GM08714 (cell line): Measurements from ENCODE around the gene EPX.
"Not testable (repeated sequence)": the region's sequence is repeated elsewhere in the genome, so short reads cannot be mapped to it uniquely, and the experiment has no call there.

Experiments used
- H3K4me3 ChIP-seq: fragments of 200-500 bp; sonication (Bioruptor generic); 2 replicates; pipeline ENCODE4 v1.5.1; 2014; ENCODE audit warnings: mild to moderate bottlenecking, low read length, inconsistent platforms
- ZNF274 ChIP-seq: IDR thresholded peaks from 2 replicates; pipeline ENCODE4 v1.6.1; 2012; ENCODE audit warnings: mild to moderate bottlenecking, low read depth, low read length

The EPX gene, protein sequence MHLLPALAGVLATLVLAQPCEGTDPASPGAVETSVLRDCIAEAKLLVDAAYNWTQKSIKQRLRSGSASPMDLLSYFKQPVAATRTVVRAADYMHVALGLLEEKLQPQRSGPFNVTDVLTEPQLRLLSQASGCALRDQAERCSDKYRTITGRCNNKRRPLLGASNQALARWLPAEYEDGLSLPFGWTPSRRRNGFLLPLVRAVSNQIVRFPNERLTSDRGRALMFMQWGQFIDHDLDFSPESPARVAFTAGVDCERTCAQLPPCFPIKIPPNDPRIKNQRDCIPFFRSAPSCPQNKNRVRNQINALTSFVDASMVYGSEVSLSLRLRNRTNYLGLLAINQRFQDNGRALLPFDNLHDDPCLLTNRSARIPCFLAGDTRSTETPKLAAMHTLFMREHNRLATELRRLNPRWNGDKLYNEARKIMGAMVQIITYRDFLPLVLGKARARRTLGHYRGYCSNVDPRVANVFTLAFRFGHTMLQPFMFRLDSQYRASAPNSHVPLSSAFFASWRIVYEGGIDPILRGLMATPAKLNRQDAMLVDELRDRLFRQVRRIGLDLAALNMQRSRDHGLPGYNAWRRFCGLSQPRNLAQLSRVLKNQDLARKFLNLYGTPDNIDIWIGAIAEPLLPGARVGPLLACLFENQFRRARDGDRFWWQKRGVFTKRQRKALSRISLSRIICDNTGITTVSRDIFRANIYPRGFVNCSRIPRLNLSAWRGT

GRCh38 chr17:58192612-58193011 is at the start of gene EPX:
Gene EPX, plus strand, starts transcription at chr17:58192726. Its CDS starts 121 bp downstream, at chr17:58192847.
- no peak within 1 kb of the TSS for H3K4me3 ChIP-seq
- no peak for TF ChIP-seq ZNF274

- H3K4me3 ChIP-seq = not testable (repeated sequence)
Measured at GRCh38 chr17:58143335-58143734, 49.2 kb upstream of the EPX start.

DNA sequence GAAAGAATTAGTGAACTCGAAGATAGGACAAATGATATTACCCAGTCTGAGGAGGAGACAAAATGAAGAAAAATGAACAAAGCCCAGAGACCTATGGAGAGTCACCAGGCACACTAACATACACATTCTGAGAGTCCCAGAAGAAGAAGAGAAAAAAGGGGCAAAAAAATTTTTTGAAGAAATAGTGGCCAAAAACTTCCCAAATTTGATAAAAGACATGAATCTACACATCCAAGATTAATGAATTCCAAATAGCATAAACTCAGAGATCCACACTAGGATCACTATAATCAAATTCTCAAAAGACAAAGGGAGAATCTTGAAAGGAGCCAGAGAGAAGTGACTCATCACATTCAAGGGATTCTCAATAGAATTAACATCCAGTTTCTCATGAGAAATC is 47.7 kb upstream of the EPX start:
- no peak for TF ChIP-seq ZNF274
- H3K4me3 ChIP-seq = no peak overlapping the region

- H3K4me3 ChIP-seq = no peak within 1 kb of the TSS
Measured at GRCh38 chr17:58147930-58148434, 44.5 kb upstream of the EPX start, which contains the start of gene OR4D1. Gene OR4D1, plus strand, starts transcription at chr17:58148384. Its CDS starts 6,770 bp downstream, at chr17:58155154.

GRCh38 chr17:58148609-58149008 is 43.9 kb upstream of the EPX start:
- no peak overlapping the region for H3K4me3 ChIP-seq
- no peak for TF ChIP-seq ZNF274

More at GRCh38 chr17:58147930-58148434, 44.5 kb upstream of the EPX start, which contains the start of gene OR4D1:
- no peak for TF ChIP-seq ZNF274

DNA sequence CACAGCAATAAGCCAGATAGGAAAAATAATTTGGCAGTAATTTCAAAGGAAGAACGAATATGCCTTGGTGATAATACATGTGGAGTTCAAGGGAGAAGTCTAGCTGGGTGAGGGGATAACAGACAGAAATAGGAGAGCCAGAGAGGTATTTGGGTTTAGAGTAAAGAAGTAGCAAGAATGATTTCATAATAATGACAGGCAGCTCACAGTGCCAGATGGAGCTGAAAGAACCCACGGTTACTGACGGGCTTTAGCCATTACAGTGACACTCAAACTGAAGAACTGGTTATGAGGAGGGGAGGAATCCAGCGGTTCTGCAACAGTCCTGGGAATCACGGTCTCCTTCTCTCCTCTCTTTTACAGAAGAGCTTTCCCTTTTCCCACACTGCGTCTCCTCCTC is 42.1 kb upstream of the EPX start:
- no peak for TF ChIP-seq ZNF274
- H3K4me3 ChIP-seq = no peak overlapping the region

DNA sequence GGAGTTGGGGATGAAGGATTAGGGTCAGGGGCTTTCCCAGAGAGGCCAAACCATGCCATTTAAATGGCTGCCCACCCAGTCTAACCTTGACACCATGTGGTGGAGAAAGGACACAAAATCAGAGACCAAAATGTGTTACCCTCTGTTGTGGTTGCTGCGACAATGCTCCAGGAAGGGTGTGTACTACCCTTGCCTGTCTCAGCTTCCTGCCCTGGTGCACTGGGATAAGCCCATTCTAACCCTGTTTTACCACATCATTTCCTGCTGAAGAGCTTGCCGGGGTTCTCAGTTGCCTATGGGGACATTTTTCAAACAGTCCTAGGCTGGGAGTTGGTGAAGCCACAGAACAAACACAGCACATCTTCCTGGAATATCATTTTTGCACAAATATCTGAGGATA is 39.5 kb upstream of the EPX start:
- no peak overlapping the region for H3K4me3 ChIP-seq
- TF ChIP-seq ZNF274 = no peak

DNA sequence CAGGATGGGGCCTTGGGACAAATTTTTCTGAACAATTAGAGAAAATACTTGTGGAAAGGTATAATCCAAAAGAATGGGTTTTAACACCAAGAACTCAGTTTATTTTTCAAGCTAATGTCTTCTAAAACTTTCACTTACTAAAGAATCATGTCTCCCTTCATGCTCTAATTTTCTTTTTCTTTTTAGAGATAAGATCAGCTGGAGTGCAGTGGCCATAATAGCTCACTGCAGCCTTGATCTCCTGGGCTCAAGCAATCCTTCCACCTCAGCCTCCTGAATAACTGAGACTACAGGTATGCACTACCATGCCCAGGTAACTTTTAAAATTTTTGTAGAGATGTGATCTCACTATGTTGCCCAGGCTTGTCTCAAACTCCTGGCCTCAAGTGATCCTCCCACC is 38.9 kb upstream of the EPX start:
- H3K4me3 ChIP-seq = no peak overlapping the region
- no peak for TF ChIP-seq ZNF274

- TF ChIP-seq ZNF274 = no peak
- no peak overlapping the region; the same call in 1 of the 2 replicates for H3K4me3 ChIP-seq
Measured at GRCh38 chr17:58156839-58157803, 35.4 kb upstream of the EPX start.

DNA sequence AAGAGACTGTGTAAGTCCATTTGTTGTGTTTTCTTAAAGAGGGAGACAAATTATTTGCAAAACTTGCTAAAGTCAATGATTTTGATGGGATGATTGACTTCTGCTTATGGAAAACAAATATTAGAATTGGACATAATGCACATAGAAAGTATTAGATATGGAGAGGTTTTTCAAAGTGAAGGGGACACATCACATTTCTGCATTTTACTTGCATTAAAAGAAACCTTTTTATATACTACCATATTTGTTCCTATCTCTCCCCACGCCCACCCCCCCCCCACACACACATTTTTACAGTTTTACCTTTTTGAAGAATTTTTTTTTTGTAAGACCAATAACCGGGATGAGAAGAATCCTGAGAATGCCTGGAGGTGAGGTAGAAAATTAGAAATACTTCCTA is 34.3 kb upstream of the EPX start:
- no peak overlapping the region for H3K4me3 ChIP-seq
- TF ChIP-seq ZNF274 = no peak

- H3K4me3 ChIP-seq = no peak overlapping the region
- no peak for TF ChIP-seq ZNF274
Measured at GRCh38 chr17:58161566-58161965, 31.0 kb upstream of the EPX start.

- TF ChIP-seq ZNF274 = no peak
- no peak overlapping the region for H3K4me3 ChIP-seq
Measured at GRCh38 chr17:58165981-58166380, 26.5 kb upstream of the EPX start.

GRCh38 chr17:58166682-58167081 is 25.8 kb upstream of the EPX start, which contains the start of gene OR4D2:
Gene OR4D2, plus strand, starts transcription at chr17:58166982. Its CDS starts 2,674 bp downstream, at chr17:58169656.
- TF ChIP-seq ZNF274 = no peak
- no peak within 1 kb of the TSS for H3K4me3 ChIP-seq

DNA sequence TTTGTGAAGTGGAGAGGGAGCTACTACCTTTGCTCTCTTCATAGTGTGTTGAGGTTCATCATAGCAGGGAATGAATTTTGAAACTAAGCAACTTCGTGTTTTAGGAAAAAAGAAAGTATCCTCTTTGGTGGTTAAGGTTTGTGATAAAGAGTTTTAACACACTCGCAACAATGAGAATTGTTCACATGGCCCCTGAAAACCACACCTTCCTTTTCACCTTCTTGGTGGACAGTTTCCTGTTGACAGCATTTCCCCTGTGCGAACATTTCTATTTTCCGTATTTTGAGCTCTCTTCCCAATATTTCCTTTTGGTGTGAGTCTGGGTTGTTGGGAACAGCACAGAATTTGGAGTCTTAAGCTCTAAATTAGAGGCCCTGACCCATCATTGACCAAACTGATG is 21.9 kb upstream of the EPX start:
- H3K4me3 ChIP-seq = no peak overlapping the region
- TF ChIP-seq ZNF274 = no peak
